ENCODE data around the gene KHDRBS2. TPM values are rescaled to one million over a fixed set of nuclear protein-coding genes. Genes with fewer than 3 reads are reported as not detected.

KHDRBS2 gene
- total RNA-seq, 1 donor from 2014 or later = not detected

DNA sequence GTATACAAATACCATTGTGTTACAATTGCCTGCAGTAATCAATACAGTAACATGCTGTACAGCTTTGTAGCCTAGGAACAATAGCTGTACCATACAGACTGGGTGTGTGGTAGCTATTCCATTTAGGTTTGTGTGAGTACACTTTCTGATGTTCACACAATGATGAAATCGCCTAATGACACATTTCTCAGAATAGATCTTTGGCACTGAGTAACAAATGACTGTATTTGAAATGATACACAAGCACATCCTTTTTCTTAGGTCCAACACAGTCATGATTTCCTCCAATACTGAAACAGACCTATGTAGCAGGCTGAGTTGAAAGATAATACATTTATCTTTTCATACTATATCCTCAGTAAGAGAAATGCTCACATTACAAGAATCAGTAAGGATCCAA, 13.9 kb downstream of the KHDRBS2 start:
- DNase-seq (ENCODE audit: low read depth) = no peak
- TF ChIP-seq, protein P1, sequence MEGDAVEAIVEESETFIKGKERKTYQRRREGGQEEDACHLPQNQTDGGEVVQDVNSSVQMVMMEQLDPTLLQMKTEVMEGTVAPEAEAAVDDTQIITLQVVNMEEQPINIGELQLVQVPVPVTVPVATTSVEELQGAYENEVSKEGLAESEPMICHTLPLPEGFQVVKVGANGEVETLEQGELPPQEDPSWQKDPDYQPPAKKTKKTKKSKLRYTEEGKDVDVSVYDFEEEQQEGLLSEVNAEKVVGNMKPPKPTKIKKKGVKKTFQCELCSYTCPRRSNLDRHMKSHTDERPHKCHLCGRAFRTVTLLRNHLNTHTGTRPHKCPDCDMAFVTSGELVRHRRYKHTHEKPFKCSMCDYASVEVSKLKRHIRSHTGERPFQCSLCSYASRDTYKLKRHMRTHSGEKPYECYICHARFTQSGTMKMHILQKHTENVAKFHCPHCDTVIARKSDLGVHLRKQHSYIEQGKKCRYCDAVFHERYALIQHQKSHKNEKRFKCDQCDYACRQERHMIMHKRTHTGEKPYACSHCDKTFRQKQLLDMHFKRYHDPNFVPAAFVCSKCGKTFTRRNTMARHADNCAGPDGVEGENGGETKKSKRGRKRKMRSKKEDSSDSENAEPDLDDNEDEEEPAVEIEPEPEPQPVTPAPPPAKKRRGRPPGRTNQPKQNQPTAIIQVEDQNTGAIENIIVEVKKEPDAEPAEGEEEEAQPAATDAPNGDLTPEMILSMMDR (conservative IDR thresholded peaks at IDR 0.05; ENCODE audit: low read depth, low read length) = no peak
- H3K4me3 ChIP-seq (ENCODE audit: low read depth, low read length) = no peak overlapping the region

DNA sequence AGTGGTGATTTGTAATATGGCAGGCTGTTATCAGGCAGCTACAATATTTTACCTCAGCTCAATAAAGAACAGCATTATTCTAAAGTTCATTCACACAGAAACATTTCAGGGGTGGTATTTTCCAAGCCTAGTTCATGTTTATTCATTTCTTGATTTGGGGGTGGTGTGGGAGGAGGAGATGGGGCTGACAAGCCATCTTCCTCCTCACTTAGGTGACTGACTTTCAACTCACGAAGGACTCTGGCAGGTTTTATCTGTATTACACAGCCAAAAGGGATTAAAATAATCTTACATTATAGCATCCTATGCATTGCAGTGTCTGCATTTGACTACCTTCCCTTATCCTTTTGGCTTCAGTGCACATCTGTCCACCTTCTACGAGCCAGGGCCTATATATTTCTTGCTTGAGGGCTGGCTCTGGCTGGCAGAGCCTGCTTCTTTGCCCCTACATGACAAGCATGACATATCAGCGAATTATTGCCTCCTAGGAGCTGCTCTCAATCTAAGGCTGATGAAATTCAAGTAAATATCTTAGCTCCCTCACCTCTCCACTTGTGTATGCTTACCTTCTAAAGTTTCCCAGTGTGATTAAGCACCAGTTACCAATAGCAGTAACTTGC, 20.0 kb downstream of the KHDRBS2 start:
- DNase-seq (ENCODE audit: low read depth) = no peak
- no peak overlapping the region for H3K4me3 ChIP-seq (ENCODE audit: low read depth, low read length)
- TF ChIP-seq, protein P1 (conservative IDR thresholded peaks at IDR 0.05; ENCODE audit: low read depth, low read length) = no peak

DNA sequence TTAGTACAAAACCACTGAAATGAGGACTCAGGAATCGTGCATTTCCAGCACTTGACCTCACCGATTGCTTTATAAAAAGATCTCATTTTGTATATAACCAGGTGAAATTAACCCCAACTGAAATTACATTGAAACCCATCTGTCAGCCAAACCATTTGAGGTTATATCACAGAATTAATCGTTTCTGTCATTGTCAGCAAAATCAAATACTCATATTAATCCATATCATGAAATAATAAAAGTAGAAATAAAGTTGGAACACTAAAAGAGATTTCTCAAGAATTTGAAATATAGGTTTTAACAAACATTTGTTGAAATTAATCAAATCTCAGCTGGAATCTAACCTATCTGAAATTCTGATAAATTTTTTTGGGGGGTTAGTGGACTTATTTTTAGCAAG, 23.7 kb downstream of the KHDRBS2 start:
- TF ChIP-seq, protein P1 (conservative IDR thresholded peaks at IDR 0.05; ENCODE audit: low read depth, low read length) = no peak
- DNase-seq (ENCODE audit: low read depth) = no peak
- no peak overlapping the region for H3K4me3 ChIP-seq (ENCODE audit: low read depth, low read length)

DNA sequence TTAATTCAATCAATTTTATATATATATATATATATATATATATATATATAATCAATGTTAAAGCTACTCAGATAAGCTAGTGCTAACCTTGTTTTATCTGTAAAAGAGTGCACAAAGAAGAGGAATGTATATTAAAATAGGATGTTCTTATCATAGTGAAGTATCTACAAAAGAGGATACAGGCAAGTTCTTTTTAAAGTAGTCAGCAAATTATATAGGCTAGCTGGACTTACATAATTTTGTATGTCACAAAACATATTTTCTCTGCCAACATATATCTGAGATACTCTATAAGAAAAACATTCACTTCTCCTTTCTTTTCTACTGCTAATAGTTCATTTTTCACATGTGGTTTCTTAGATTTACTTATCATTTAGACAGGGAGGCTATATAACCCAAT, 39.9 kb downstream of the KHDRBS2 start:
- DNase-seq (ENCODE audit: low read depth) = no peak
- TF ChIP-seq, protein P1 (conservative IDR thresholded peaks at IDR 0.05; ENCODE audit: low read depth, low read length) = no peak
- H3K4me3 ChIP-seq (ENCODE audit: low read depth, low read length) = no peak overlapping the region

DNA sequence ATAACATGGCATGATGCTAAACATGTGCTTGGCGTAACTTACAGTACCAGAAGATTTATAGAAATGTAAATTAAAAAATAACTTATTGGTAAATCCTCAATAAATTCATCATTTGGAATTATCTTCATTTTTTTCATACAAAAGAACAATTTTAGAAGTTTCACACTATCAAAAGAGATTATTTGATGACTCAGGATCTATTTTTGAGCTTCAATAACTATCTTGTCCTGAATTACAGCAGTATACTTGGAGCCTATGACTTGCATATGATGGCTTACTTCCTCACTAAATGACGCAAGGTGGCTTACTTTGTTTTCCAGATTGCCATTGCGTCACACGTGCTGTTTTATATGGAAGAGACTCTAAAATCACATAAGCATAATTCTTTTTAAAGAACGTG, 49.2 kb downstream of the KHDRBS2 start:
- H3K4me3 ChIP-seq (ENCODE audit: low read depth, low read length) = no peak overlapping the region
- TF ChIP-seq, protein P1 (conservative IDR thresholded peaks at IDR 0.05; ENCODE audit: low read depth, low read length) = no peak
- no peak for DNase-seq (ENCODE audit: low read depth)

DNA sequence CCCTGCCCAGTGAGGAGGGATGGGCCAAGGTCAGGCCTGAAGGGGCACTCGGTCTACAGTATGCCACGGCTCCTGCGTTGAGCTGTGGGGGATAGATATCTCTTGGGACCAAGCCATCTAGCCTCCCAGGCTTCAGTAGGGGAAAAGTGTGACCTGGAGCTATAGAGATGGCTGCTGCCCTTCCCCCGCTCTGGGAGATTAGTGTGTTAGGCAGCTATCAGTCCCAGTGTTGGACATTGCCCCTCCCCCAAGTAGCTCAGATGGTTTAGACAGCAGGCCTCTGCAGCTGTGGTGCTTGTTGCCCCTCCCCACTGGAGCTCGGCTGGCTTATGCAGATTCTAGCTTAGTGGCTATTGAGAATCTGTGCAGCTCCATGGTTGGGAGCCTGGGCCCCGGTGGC, 56.8 kb downstream of the KHDRBS2 start:
- H3K4me3 ChIP-seq (ENCODE audit: low read depth, low read length) = no peak overlapping the region
- TF ChIP-seq, protein P1 (conservative IDR thresholded peaks at IDR 0.05; ENCODE audit: low read depth, low read length) = no peak
- DNase-seq (ENCODE audit: low read depth) = no peak

DNA sequence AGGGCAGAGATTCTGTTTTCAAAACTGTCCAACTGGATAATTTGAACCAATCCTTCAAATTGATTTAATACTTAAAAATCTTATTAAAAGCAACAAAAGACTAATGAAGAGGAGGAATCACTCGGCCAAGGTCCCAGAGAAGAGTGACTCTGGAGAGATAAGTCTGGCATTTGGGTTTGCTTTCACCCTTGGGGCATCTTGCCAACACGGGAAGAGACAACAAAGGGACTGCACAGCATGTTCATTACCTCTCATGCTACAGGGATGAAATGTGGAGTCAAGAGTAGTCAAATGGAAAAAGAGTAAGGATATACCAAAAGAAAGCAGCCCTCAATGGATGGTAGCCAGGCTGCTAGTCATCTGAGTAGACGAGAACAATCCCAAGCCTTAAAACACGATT, 68.2 kb downstream of the KHDRBS2 start:
- TF ChIP-seq, protein P1 (conservative IDR thresholded peaks at IDR 0.05; ENCODE audit: low read depth, low read length) = no peak
- DNase-seq (ENCODE audit: low read depth) = no peak

More for the DNA sequence above, 68.2 kb downstream of the KHDRBS2 start:
- H3K4me3 ChIP-seq (ENCODE audit: low read depth, low read length) = no peak overlapping the region

Data from epithelial cell of proximal tubule (primary cell).